SK-N-MC (cell line): ENCODE results near the gene HERPUD2.
A peak's percentile ranks its signal among the peaks of the same experiment; 100 is the strongest.

Experiments
- DNase-seq: peaks from one replicate; pipeline ENCODE4 v3.0.0-alpha.2; 2011; ENCODE audit warnings: low read depth, low spot score
- H3K27ac ChIP-seq: fragments of 200-600 bp; sonication (generic); 2 replicates; pipeline ENCODE4 v1.5.1; 2016; ENCODE audit warnings: mixed run types
- H3K36me3 ChIP-seq: fragments of 200-600 bp; sonication (generic); 2 replicates; pipeline ENCODE4 v1.6.1; 2017; ENCODE audit warnings: antibody characterized with exemption, low read length, mixed read lengths; ENCODE audit not compliant: insufficient read depth
- H3K4me3 ChIP-seq: fragments of 200-600 bp; sonication (generic); 2 replicates; pipeline ENCODE4 v1.5.1; 2016
- H3K9ac ChIP-seq: fragments of 200-600 bp; sonication (generic); 2 replicates; pipeline ENCODE4 v1.8.0; 2017; ENCODE audit warnings: mixed run types, mixed read lengths; ENCODE audit not compliant: insufficient read length
- H3K9me3 ChIP-seq: fragments of 200-600 bp; sonication (generic); 2 replicates; pipeline ENCODE4 v1.6.1; 2017; ENCODE audit warnings: low read depth, mild to moderate bottlenecking, antibody characterized with exemption, low read length, moderate library complexity, mixed read lengths
- EZH2 ChIP-seq: fragments of 200-600 bp; sonication (generic); IDR thresholded peaks from one replicate; pipeline ENCODE4 v1.6.1; 2017; ENCODE audit warnings: antibody characterized with exemption
- FOXP2 ChIP-seq: optimal IDR thresholded peaks from 2 replicates; pipeline ENCODE3; 2011; ENCODE audit warnings: mild to moderate bottlenecking, moderate library complexity; ENCODE audit not compliant: insufficient read depth; ENCODE audit errors: extremely low read length, control extremely low read depth
- POLR2AphosphoS5 ChIP-seq: IDR thresholded peaks from 2 replicates; pipeline ENCODE4 v1.6.1; 2012; ENCODE audit warnings: mild to moderate bottlenecking, low read depth, low read length, borderline replicate concordance

HERPUD2 gene, protein sequence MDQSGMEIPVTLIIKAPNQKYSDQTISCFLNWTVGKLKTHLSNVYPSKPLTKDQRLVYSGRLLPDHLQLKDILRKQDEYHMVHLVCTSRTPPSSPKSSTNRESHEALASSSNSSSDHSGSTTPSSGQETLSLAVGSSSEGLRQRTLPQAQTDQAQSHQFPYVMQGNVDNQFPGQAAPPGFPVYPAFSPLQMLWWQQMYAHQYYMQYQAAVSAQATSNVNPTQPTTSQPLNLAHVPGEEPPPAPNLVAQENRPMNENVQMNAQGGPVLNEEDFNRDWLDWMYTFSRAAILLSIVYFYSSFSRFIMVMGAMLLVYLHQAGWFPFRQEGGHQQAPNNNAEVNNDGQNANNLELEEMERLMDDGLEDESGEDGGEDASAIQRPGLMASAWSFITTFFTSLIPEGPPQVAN

GRCh38 chr7:35694784-35695472 is at the start of gene HERPUD2:
Gene HERPUD2, minus strand, starts transcription at chr7:35695135. Its CDS starts 805 bp downstream, at chr7:35694330.
- no peaks in the 10 kb centered on the region for H3K9me3 ChIP-seq
- H3K9ac ChIP-seq = peak within 1 kb of the TSS; percentile 97
- peak within 1 kb of the TSS; percentile 70 for H3K27ac ChIP-seq
- no peaks in the 10 kb centered on the region for H3K36me3 ChIP-seq
- DNase-seq = peak; percentile 44
- H3K4me3 ChIP-seq = peak within 1 kb of the TSS; percentile 99
- TF ChIP-seq EZH2 (no peak), POLR2AphosphoS5 (peak; percentile 96), FOXP2 (peak; percentile 42)

GRCh38 chr7:35738889-35739288 is 44.0 kb upstream of the HERPUD2 start:
- no peaks in the 10 kb centered on the region for H3K9me3 ChIP-seq
- no peak overlapping the region for H3K27ac ChIP-seq
- no peak overlapping the region for H3K4me3 ChIP-seq
- TF ChIP-seq EZH2 (no peak), POLR2AphosphoS5 (no peak), FOXP2 (no peak)
- no peak overlapping the region for H3K9ac ChIP-seq
- no peak for DNase-seq
- no peaks in the 10 kb centered on the region for H3K36me3 ChIP-seq

GRCh38 chr7:35736725-35737124 is 41.8 kb upstream of the HERPUD2 start:
- no peak overlapping the region for H3K27ac ChIP-seq
- H3K9me3 ChIP-seq = no peaks in the 10 kb centered on the region
- DNase-seq = no peak
- TF ChIP-seq FOXP2 = no peak
- no peak for TF ChIP-seq EZH2
- TF ChIP-seq POLR2AphosphoS5 = no peak
- H3K36me3 ChIP-seq = no peaks in the 10 kb centered on the region
- no peak overlapping the region for H3K9ac ChIP-seq
- H3K4me3 ChIP-seq = no peak overlapping the region

GRCh38 chr7:35735396-35735795 is 40.5 kb upstream of the HERPUD2 start:
- no peaks in the 10 kb centered on the region for H3K36me3 ChIP-seq
- no peak overlapping the region for H3K9ac ChIP-seq
- H3K27ac ChIP-seq = no peak overlapping the region
- no peak for TF ChIP-seq POLR2AphosphoS5
- no peak for TF ChIP-seq FOXP2
- TF ChIP-seq EZH2 = no peak
- no peak overlapping the region for H3K4me3 ChIP-seq
- no peak for DNase-seq
- no peaks in the 10 kb centered on the region for H3K9me3 ChIP-seq

GRCh38 chr7:35734001-35734483 is 39.1 kb upstream of the HERPUD2 start:
- Histone ChIP-seq H3K36me3 (no peaks in the 10 kb centered on the region), H3K27ac (no peak overlapping the region), H3K9ac (no peak overlapping the region), H3K4me3 (no peak overlapping the region), H3K9me3 (no peaks in the 10 kb centered on the region)
- DNase-seq = no peak
- no peak for TF ChIP-seq FOXP2
- no peak for TF ChIP-seq EZH2
- TF ChIP-seq POLR2AphosphoS5 = no peak

- H3K9me3 ChIP-seq = no peaks in the 10 kb centered on the region
- H3K4me3 ChIP-seq = no peak overlapping the region
- TF ChIP-seq EZH2 (no peak), POLR2AphosphoS5 (no peak), FOXP2 (no peak)
- H3K27ac ChIP-seq = no peak overlapping the region
- H3K36me3 ChIP-seq = no peaks in the 10 kb centered on the region
- H3K9ac ChIP-seq = no peak overlapping the region
- DNase-seq = no peak
Observed at GRCh38 chr7:35731349-35731748, 36.4 kb upstream of the HERPUD2 start.

DNA sequence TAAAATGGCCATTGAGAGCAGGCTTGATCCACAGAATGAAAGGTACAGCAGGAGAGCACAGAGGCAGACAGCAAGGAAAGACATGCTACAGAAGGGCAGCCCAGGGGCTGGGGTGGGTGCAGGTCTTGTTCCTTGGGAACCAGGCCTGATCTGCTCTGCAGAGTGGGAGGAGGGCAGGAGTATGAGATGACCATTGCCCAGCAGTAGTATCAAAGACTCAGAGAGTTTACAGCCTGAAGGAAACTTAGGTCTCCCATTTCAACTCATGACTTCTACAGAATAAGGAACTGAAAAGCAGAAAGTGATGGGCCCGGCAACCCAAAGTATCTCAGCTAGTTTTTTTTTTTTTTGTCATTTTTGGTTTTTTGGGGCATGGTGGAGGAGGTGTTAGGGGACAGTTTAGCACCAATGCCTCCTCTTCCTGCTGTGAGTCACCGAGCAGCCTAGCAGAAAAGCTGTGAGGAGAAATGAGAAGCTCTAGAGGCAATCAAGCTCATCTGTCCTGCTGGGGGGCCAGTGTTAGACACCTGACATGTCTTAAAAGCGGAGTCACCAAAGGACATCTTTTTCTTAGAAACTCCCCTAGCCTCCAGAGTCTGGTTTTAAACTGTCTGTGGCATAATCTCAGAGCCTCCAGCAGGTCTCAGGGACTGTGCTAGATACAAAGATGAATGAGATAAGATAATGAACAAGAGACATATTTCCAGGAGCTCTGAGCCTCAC is 34.3 kb upstream of the HERPUD2 start:
- no peak for TF ChIP-seq FOXP2
- no peak for TF ChIP-seq EZH2
- no peak for TF ChIP-seq POLR2AphosphoS5
- no peak overlapping the region for H3K9ac ChIP-seq
- H3K36me3 ChIP-seq = no peaks in the 10 kb centered on the region
- H3K4me3 ChIP-seq = no peak overlapping the region
- no peak for DNase-seq
- H3K27ac ChIP-seq = no peak overlapping the region
- H3K9me3 ChIP-seq = no peaks in the 10 kb centered on the region

- H3K9ac ChIP-seq = no peak overlapping the region
Observed at GRCh38 chr7:35728412-35729060, 33.6 kb upstream of the HERPUD2 start.

More at GRCh38 chr7:35728412-35729060, 33.6 kb upstream of the HERPUD2 start:
- Histone ChIP-seq H3K36me3 (no peaks in the 10 kb centered on the region), H3K9me3 (no peaks in the 10 kb centered on the region), H3K27ac (no peak overlapping the region), H3K4me3 (no peak overlapping the region)
- TF ChIP-seq FOXP2 (no peak), EZH2 (no peak), POLR2AphosphoS5 (no peak)
- DNase-seq = no peak
